ENCODE results near the gene DDIT3.
"Not testable (repeated sequence)": the region's sequence is repeated elsewhere in the genome, so short reads cannot be mapped to it uniquely, and the experiment has no call there.

- not testable (repeated sequence) for TF ChIP-seq YY1 (IDR thresholded peaks at IDR 0.05; ENCODE audit: low read depth, low read length); CTCF (IDR thresholded peaks at IDR 0.05; ENCODE audit: control extremely low read depth in 1 of 3, insufficient read depth in 1 of 3, low read depth in 1 of 3, low read length in 3 of 3); TAF1 (IDR thresholded peaks at IDR 0.05; ENCODE audit: low read depth, low read length); FOSL1 (IDR thresholded peaks at IDR 0.05; ENCODE audit: insufficient read depth, low read depth, low read length); NRF1 (IDR thresholded peaks at IDR 0.05; ENCODE audit: low read depth, low read length); EZH2 (IDR thresholded peaks at IDR 0.05; ENCODE audit: low read depth, low read length, severe bottlenecking); SP4 (IDR thresholded peaks at IDR 0.05; ENCODE audit: low read length); ATF2 (IDR thresholded peaks at IDR 0.05; ENCODE audit: low read length); JUN (IDR thresholded peaks at IDR 0.05; ENCODE audit: low read depth, low read length); RAD21 (IDR thresholded peaks at IDR 0.05 in 1 of 2, conservative IDR thresholded peaks at IDR 0.05 in 1 of 2; ENCODE audit: low read depth in 2 of 2, low read length in 2 of 2); POLR2A (IDR thresholded peaks at IDR 0.05; ENCODE audit: control extremely low read depth in 1 of 2, low read depth in 2 of 2, low read length in 2 of 2); SUZ12 (IDR thresholded peaks at IDR 0.05; ENCODE audit: low read length); ASH2L (IDR thresholded peaks at IDR 0.05; ENCODE audit: low read length); CREB1 (IDR thresholded peaks at IDR 0.05)
Measured at GRCh38 chr12:57513677-57514076, 6.6 kb downstream of the DDIT3 start.

All from H1 (cell line).